ENCODE data around the gene FHOD3.

DNA sequence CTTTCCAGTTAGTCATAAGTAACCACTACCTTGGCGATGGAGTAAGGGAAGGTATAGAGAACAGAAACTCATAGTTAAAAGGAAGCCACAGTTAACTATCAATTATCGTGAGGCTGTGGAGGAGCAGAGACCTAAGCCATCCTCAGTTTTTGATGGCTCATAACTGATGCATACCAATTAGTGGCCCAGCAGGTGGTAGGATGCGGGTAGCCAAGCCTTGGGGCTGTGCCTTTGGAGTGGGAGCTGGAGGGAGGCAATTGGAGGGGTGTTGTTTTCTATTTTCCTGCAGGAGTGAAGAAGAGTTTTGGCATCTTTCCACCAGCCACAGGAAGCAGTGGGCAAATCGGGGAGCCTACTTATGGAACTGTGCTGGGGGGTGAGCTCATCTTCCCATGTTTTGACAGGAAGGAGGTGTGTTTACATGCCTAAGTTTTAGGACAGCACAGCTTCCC is 336.5 kb downstream of the FHOD3 start:
- TF ChIP-seq POLR2AphosphoS5 (IDR thresholded peaks at IDR 0.05; ENCODE audit: low read depth, low read length) (no peak), TAF1 (IDR thresholded peaks at IDR 0.05; ENCODE audit: borderline replicate concordance, insufficient read depth, low read length) (no peak), SIN3A (IDR thresholded peaks at IDR 0.05; ENCODE audit: borderline replicate concordance, insufficient read depth, low read length) (peak; percentile 75; the same call in 1 of the 2 replicates)
- TF ChIP-seq, protein P1, sequence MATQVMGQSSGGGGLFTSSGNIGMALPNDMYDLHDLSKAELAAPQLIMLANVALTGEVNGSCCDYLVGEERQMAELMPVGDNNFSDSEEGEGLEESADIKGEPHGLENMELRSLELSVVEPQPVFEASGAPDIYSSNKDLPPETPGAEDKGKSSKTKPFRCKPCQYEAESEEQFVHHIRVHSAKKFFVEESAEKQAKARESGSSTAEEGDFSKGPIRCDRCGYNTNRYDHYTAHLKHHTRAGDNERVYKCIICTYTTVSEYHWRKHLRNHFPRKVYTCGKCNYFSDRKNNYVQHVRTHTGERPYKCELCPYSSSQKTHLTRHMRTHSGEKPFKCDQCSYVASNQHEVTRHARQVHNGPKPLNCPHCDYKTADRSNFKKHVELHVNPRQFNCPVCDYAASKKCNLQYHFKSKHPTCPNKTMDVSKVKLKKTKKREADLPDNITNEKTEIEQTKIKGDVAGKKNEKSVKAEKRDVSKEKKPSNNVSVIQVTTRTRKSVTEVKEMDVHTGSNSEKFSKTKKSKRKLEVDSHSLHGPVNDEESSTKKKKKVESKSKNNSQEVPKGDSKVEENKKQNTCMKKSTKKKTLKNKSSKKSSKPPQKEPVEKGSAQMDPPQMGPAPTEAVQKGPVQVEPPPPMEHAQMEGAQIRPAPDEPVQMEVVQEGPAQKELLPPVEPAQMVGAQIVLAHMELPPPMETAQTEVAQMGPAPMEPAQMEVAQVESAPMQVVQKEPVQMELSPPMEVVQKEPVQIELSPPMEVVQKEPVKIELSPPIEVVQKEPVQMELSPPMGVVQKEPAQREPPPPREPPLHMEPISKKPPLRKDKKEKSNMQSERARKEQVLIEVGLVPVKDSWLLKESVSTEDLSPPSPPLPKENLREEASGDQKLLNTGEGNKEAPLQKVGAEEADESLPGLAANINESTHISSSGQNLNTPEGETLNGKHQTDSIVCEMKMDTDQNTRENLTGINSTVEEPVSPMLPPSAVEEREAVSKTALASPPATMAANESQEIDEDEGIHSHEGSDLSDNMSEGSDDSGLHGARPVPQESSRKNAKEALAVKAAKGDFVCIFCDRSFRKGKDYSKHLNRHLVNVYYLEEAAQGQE (IDR thresholded peaks at IDR 0.05; ENCODE audit: insufficient read depth in 1 of 2, low read depth in 2 of 2, low read length in 2 of 2): peak in 1 of 2 experiments; percentile 34; a peak in 1 of 4 replicates

Data from PFSK-1 (cell line).